Effector memory CD4-positive, alpha-beta T cell (primary cell): ENCODE results near the gene ZNF784.
"Not testable (repeated sequence)": the region's sequence is repeated elsewhere in the genome, so short reads cannot be mapped to it uniquely, and the experiment has no call there.

Experiments used
- DNase-seq, 3 donors: peaks; one replicate each; pipeline ENCODE4 v3.0.0-alpha.2; 2020
- H3K27ac ChIP-seq: 2 replicates; pipeline ENCODE4 v1.7.0; 2013; ENCODE audit warnings: mild to moderate bottlenecking, low read length, moderate library complexity; ENCODE audit not compliant: insufficient read depth, poor library complexity, severe bottlenecking
- H3K27me3 ChIP-seq: replicated peaks from 2 replicates; pipeline ENCODE4 v1.7.0; 2013; ENCODE audit warnings: mild to moderate bottlenecking, low read length; ENCODE audit not compliant: insufficient read depth, control insufficient read depth, poor library complexity, severe bottlenecking
- H3K36me3 ChIP-seq: 2 replicates; pipeline ENCODE4 v1.7.0; 2013; ENCODE audit warnings: mild to moderate bottlenecking, low read length, moderate library complexity; ENCODE audit not compliant: control insufficient read depth, insufficient read depth
- H3K4me1 ChIP-seq: 2 replicates; pipeline ENCODE4 v1.7.0; 2013; ENCODE audit warnings: low read length, mild to moderate bottlenecking; ENCODE audit not compliant: control insufficient read depth, insufficient read depth, poor library complexity, severe bottlenecking
- H3K4me3 ChIP-seq: 2 replicates; pipeline ENCODE4 v1.7.0; 2013; ENCODE audit warnings: low read length, low read depth, mild to moderate bottlenecking; ENCODE audit not compliant: insufficient read depth, poor library complexity, severe bottlenecking
- H3K9me3 ChIP-seq: 2 replicates; pipeline ENCODE4 v1.7.0; 2013; ENCODE audit warnings: mild to moderate bottlenecking, low read length, moderate library complexity; ENCODE audit not compliant: control insufficient read depth

ZNF784 gene

GRCh38 chr19:55578031-55578760, 46.2 kb downstream of the ZNF784 start:
- H3K36me3 ChIP-seq = peaks cover 4% of the 10 kb centered on the region
- no peak for DNase-seq

GRCh38 chr19:55576746-55577145, 47.6 kb downstream of the ZNF784 start:
- Histone ChIP-seq H3K4me1 (peaks cover 13% of the 10 kb centered on the region), H3K4me3 (no peak overlapping the region), H3K27me3 (no peaks in the 10 kb centered on the region), H3K27ac (no peak overlapping the region), H3K9me3 (no peaks in the 10 kb centered on the region), H3K36me3 (peaks cover 4% of the 10 kb centered on the region)
- no peak for DNase-seq

More at GRCh38 chr19:55578031-55578760, 46.2 kb downstream of the ZNF784 start:
- Histone ChIP-seq H3K9me3 (no peaks in the 10 kb centered on the region), H3K4me3 (no peak overlapping the region), H3K27ac (no peak overlapping the region), H3K27me3 (no peaks in the 10 kb centered on the region), H3K4me1 (peaks cover 13% of the 10 kb centered on the region)

- DNase-seq, H3K27ac ChIP-seq, H3K4me3 ChIP-seq, H3K27me3 ChIP-seq, H3K4me1 ChIP-seq, H3K36me3 ChIP-seq, H3K9me3 ChIP-seq: not testable (repeated sequence)
Measured at GRCh38 chr19:55573929-55574328, 50.4 kb downstream of the ZNF784 start.
